HG03135 (cell line): ENCODE data around the gene ZNF813.
"Not testable (repeated sequence)": the region's sequence is repeated elsewhere in the genome, so short reads cannot be mapped to it uniquely, and the experiment has no call there.

Source experiments
- ATAC-seq: cut with Tn5 transposase; IDR thresholded peaks from one replicate; pipeline ENCODE4 v1.9.1; 2021; ENCODE audit warnings: mild to moderate bottlenecking, moderate library complexity; ENCODE audit not compliant: unreplicated experiment

The ZNF813 gene

GRCh38 chr19:53467485-53468262 is at the start of gene ZNF813:
ZNF813 (plus strand) TSS chr19:53467733; CDS start chr19:53483823, 16,090 bp downstream.
- peak; percentile 86 for ATAC-seq

- ATAC-seq: not testable (repeated sequence)
Observed at GRCh38 chr19:53420520-53421315, 46.8 kb upstream of the ZNF813 start.

DNA sequence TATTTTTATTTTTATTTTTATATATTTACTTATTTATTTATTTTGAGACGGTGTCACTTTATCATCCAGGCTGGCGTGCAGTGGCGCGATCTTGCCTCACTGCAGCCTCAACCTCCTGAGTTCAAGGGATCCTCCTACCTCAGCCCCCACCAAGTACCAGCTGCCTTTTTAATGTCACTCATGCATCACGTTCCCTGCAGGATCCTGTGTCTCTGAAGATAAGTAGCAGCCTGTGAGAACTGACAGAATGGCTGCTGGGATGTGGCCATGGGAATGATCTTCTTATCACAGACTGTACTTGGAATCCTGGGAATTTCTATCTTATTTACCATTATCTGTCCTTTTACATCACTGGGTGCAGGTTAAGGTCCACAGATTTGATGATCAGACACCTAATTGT is 45.0 kb upstream of the ZNF813 start:
- no peak for ATAC-seq

- not testable (repeated sequence) for ATAC-seq
Observed at GRCh38 chr19:53423074-53423473, 44.5 kb upstream of the ZNF813 start.

- not testable (repeated sequence) for ATAC-seq
Observed at GRCh38 chr19:53423680-53424079, 43.9 kb upstream of the ZNF813 start.

- no peak for ATAC-seq
Observed at GRCh38 chr19:53424968-53425597, 42.5 kb upstream of the ZNF813 start.

GRCh38 chr19:53431399-53432087 is 36.0 kb upstream of the ZNF813 start, which contains the start of gene ZNF761:
ZNF761 (plus strand) TSS chr19:53431984; CDS start chr19:53447269, 15,285 bp downstream.
- peak; percentile 94 for ATAC-seq

DNA sequence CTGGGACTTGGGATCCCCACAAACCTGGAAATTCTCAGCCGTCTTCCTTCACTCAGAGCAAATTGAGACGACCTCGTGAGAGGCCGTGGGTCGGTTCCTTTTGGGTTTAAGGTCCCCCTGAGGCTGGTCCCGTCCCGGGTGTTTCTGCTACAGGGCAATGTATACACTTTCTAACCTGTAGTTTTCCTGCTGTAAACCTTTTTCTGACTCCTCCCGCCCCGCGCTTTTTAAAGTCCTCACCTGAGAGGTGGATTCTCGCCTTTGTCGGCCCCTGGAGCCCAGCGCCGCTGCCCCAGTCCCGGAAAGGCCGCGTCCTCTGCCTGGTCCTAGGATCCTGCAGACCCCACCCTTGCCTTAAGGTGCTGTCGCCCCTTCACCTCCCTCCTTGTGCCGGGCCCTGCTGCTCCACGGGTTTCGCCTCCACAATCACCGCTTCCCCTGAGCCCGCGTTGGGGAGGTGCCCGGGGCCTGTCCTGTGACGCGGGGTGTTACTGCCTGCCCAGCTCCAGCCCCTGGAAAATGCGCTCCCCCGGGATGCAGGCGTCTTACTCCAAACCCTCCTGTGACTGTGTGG is 35.4 kb upstream of the ZNF813 start:
- peak; percentile 32 for ATAC-seq

GRCh38 chr19:53443809-53444208 is 23.7 kb upstream of the ZNF813 start:
- ATAC-seq: not testable (repeated sequence)

DNA sequence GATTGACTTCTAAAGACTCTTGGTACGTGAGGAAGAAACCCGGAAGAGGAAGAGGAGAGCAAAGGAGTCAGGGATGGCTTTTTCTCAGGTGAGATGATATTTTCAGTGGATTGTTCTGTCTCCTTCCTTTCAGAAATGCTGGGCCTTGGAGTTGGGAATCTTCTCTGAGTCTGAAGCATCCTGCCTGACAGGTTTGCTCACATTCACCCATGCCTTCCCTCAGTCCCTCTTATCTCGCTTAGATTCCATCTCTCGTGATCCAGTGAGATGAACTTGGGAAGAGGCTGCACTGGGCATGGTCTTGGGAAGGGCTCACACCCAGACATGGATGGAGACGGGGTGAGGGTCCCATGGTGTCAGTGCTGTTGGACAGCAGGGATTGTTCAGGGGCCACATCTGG is 20.3 kb upstream of the ZNF813 start:
- ATAC-seq: not testable (repeated sequence)

DNA sequence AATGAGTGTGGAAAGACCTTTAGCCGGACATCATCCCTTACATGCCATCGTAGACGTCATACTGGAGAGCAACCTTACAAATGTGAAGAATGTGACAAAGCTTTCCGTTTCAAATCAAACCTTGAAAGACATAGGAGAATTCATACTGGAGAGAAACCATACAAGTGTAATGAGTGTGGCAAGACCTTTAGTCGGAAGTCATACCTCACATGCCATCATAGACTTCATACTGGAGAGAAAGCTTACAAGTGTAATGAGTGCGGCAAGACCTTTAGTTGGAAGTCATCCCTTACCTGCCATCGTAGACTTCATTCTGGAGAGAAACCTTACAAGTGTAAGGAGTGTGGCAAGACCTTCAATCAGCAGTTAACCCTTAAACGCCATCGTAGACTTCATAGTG is 11.7 kb upstream of the ZNF813 start:
- no peak for ATAC-seq

DNA sequence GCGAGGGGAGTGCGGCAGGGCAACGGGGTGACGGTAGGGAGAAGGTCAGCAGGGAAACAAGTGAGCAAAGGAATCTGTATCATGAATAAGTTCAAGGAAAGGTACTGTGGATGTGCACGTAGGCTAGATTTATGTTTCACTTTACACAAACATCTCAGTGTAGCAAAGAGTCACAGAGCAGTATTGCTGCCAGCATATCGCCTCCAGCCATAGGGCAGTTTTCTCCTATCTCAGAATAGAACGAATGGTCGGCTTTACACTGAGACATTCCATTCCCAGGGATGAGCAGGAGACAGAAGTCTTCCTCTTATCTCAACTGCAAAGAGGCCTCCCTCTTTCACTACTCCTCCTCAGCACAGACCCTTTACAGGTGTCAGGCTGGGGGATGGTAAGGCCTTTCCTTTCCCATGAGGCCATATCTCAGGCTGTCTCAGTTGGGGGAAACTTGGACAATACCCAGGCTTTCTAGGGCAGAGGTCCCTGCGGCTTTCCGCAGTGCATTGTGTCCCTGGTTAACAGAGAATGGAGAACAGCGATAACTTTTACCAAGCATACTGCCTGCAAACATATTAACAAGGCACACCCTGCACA is 7.3 kb upstream of the ZNF813 start:
- not testable (repeated sequence) for ATAC-seq

DNA sequence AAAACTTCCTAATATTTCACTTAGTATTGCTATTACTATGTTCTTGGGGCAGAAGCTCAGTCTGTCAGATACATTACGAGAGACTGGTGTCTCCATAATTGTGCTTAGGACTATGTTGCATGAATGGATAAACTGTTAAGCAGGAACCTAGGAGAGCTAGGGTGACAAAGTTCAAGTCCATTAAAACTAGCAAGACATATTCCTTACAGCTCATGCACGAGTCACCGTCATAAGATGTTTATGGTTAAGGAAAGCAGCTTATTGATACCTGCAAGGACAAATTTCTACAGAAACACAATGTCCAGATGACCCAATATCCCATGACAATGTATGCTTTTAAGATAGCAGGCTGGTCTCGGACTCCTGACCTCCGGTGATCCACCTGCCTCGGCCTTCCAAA is 5.7 kb upstream of the ZNF813 start:
- ATAC-seq: no peak

DNA sequence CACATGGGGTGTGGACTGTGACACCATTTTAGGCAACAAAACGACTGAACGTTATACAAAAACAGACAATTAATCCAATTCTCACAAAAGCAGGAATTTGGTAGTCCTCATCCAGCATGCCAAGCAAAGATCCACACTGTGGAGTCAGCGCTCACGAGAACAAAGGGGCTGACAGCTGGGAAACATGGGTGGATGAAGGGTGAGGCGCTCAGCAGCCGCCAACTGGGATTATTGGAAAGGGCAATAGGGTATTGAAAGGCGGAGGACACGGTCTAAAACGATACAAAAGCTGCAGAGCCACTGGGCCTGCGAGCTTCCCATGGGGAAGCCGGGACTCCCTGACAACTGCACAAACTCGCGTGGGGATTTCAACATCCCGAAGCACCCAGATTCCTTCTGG is 4.7 kb upstream of the ZNF813 start:
- ATAC-seq: no peak

- ATAC-seq: no peak
Observed at GRCh38 chr19:53463263-53463662, 4.3 kb upstream of the ZNF813 start.

DNA sequence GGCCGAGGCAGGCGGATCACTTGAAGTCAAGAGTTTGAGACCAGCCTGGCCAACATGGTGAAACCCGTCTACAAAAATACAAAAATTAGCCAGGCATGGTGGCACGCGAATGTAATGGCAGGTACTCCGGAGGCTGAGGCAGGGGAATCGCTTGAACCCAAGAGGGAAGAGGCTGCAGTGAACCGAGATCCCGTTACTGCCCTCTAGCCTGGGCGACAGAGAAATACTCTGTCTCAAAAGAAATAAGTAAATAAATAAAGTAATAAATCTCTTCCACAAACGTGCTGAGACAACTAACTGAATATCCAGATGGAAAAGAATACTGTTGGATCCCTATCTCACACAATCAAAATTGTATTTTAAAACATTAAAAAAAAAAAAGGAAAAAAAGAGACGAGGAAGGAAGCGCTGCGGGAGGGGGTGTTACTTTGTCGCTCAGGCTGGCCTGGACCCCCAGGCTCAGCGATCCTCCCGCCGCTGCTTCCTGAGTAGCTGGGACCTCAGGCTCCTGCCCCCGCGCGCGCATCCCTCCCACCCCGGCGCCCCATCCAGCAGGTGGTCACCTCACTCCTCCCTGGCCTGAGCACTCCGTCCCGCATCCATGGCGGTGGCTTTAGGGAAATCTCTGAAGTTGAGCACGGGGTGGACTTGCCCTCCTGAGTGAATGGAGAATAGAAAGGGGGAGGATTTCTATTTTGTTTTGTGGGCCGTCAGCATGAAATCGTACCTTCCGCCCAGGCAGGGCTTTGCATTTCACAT is 628 bp upstream of the ZNF813 start:
- peak; percentile 17 for ATAC-seq

- ATAC-seq: not testable (repeated sequence)
Observed at GRCh38 chr19:53468628-53469027, 1.1 kb downstream of the ZNF813 start.

DNA sequence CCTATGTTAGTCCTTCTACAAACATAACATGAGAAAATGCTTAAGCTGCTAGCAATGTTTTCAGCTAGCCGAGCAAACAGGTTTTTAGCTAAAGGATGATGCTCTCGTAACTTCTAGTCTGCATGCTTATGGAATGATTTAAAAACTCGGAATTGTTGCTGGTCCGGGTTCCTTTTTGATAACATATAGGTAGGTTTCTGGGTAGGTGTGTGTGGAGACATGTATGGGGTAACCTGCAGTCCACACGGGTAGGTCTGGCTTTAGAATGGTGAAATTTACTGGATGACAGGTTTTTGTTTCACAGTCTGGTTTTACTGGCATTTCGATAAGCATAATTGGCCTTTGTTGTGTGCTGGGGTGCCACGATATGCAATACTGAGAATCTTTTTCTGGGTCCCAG is 4.4 kb downstream of the ZNF813 start:
- no peak for ATAC-seq

DNA sequence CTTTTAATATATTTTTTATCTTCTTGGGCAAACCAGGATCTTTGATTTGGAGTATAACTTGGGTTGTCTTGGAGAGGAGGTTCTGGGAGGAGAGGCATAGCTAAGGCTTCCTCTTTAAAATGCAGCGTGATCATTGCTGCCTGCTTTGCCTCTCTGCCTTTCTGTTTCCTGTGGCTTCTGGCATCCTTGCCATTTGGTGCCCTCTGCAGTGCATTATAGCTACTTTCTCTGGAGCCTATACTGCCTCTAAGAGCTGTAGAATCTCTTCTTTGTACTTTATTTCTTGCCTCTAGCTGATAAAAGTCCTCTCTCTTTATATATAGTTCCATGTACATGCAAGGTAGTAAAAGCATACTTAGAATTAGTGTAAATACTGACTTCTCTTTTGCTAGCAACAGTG is 7.3 kb downstream of the ZNF813 start:
- not testable (repeated sequence) for ATAC-seq
